VCaP (cell line): ENCODE measurements around the gene FTO.

Experiments
- H3K27ac ChIP-seq: fragments of 450-650 bp; 2 replicates; pipeline ENCODE4 v1.5.1; 2017
- TF ChIP-seq, protein P1 (sequence below): fragments of 450-650 bp; conservative IDR thresholded peaks from 2 replicates; pipeline ENCODE4 v1.5.1; 2017; ENCODE audit warnings: mild to moderate bottlenecking, moderate library complexity

The FTO gene

DNA sequence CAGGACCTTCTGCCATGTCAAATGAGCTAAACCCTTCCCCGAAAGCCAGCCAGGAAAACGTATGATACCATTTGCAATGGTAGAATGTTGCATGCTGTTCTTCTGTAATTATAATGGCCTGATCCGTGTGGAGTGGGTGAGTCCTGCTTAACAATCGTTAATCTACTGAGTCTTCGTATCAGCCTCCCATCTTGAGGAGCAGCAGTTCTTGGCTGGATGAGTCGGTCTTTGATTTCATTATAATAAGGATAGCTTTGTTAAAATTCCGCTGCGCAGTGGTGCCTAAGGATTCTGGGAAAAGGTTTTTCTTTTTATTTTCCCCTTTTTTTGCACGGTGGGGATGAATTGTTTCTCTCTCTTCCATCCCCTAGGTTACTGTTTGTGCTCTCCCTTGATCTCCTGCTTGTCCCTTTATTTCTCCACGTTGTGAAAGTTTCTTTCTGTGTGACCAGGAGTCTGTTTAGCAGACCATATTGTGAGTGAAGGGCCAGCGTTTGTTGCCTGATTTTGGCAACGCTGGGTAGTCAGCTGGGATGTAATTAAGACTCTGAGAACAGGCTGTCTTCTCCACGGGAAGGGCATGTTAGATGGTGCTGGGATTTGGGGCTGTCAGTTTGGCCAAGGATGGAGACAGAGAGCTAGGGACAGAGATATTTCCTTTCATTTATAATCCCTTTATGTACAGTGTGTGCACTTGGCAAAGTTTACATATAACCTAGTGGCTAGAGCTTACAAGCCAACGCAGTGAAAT, 263.0 kb downstream of the FTO start:
- TF ChIP-seq, protein P1, sequence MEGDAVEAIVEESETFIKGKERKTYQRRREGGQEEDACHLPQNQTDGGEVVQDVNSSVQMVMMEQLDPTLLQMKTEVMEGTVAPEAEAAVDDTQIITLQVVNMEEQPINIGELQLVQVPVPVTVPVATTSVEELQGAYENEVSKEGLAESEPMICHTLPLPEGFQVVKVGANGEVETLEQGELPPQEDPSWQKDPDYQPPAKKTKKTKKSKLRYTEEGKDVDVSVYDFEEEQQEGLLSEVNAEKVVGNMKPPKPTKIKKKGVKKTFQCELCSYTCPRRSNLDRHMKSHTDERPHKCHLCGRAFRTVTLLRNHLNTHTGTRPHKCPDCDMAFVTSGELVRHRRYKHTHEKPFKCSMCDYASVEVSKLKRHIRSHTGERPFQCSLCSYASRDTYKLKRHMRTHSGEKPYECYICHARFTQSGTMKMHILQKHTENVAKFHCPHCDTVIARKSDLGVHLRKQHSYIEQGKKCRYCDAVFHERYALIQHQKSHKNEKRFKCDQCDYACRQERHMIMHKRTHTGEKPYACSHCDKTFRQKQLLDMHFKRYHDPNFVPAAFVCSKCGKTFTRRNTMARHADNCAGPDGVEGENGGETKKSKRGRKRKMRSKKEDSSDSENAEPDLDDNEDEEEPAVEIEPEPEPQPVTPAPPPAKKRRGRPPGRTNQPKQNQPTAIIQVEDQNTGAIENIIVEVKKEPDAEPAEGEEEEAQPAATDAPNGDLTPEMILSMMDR = no peak
- H3K27ac ChIP-seq = no peak overlapping the region

DNA sequence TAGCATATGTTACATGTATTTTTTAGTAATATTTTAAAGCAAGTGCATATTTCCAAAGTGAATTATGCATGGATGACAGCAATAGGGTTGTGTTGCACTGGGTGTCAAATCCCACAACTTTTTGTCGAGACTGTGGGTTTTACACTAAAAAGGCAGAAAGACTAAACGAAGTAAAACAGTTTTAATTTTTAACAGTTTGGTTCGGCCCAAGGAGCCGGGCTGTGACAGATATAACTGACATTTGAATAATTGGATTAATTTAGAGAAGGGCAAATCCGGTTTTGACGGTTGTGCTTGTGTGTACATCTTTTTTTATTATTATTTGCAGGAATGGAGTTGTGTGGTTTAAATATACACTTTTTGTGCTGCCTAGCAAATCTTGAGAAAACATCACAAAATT, 263.6 kb downstream of the FTO start:
- H3K27ac ChIP-seq = no peak overlapping the region
- TF ChIP-seq, protein P1 = no peak

DNA sequence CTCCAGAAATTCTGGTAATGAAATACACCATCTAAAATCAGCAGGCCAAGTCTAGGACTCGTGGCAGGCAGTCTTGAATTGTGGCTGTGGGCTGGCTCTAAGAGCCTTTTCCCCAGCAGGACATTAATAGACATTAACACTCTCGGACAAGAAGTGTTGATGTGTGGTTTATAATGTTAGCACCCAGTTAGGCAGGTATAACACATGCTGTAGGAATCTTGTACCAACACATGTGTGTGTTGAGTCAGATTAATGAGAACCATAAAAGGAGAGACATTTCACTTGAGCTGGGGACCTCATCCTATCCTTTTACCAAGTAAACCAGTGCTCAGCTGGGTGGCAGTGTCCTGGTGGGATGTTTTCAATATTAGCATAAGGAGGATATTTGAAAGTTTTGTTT, 264.5 kb downstream of the FTO start:
- TF ChIP-seq, protein P1 = no peak
- H3K27ac ChIP-seq = no peak overlapping the region

DNA sequence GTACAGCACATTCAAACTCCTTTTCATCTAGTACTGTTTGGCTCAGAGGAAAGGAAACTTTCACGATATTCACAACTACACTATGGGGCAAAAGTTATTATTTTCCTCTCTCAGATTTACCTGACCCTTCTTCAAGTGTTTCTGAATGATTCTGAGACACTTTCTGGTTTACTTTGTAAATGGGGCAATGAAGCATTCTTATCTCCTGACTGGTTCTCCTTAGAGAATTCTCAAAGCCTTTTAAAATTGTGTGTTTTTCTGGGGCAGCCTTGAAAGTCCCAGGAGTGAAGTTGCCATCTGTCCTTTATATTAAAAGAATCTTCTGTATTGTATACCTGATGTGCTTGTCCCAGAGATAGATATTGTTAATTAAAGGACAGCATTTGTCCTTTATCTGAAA, 264.9 kb downstream of the FTO start:
- TF ChIP-seq, protein P1 = no peak
- H3K27ac ChIP-seq = no peak overlapping the region

DNA sequence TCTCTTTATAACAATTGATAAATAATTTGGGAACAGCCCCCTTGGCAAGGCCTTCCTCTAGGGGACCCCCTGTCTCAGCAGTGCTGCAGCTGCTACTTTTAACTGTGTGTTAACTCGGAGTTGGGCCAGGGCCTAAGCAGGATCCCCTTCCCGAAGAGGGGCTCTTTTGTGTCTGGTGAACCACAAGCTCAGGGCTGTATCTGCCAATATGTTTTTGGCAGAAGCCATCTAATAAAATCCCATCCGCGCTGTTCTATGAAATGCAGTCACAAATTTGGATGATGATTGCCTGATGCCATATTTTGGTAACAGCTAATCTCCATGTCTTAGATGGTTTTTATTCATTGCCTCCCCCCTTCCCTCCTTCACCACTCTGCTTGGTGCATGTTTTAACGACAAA, 267.7 kb downstream of the FTO start:
- H3K27ac ChIP-seq = no peak overlapping the region
- TF ChIP-seq, protein P1 = no peak

DNA sequence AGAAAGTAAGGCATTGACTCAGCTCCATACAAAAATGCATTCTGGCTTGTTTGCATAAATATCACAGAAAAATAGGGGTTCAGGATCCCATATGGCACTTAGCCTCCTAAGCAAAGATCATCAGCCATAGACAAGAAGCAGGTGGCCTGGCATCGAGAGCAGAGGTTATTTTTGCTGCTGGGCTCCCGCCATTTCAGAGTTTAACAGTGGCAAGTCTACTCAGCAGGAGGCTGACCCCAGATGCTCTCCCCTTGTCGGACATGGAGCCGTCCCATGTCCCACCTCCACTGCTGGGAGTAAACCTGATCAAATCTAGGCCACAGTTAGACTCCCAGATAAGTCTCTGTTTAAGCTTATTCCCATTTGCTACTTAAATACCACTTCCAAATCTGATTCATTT, 269.1 kb downstream of the FTO start:
- H3K27ac ChIP-seq = no peak overlapping the region
- TF ChIP-seq, protein P1 = no peak

DNA sequence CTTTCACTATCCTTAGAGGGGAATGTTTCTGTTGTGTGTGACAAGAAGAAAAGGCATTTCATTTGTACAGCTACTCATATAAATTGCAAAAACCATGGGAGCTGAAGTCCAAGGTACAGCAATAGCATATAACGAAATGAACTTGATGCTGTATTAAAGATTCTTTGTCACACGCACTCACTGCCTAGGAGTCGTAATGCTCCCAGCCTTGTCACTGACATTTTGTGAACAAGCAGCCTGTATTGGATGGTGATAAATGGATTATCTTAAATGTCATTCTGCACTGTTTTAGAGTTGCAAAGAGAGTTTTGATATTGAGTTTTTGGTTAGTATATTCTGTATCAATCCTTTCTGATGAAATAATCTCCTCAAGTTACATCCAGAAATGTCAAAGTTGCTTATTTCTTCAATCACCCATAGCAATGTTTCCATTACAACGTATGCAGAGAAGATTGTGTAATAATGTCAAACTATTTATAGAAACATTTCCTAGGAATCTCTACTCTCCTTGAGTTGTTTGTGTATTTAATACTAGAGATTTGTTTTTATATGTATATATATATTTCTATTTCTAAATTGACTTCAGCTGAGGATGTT, 270.6 kb downstream of the FTO start:
- TF ChIP-seq, protein P1 = no peak
- H3K27ac ChIP-seq = no peak overlapping the region
